DMS53 (cell line): ENCODE data around the gene NEK8.

Experiments
- DNase-seq: peaks from one replicate; lab custom pipeline; 2025; lab: John Stamatoyannopoulos, UW

The NEK8 gene

DNA sequence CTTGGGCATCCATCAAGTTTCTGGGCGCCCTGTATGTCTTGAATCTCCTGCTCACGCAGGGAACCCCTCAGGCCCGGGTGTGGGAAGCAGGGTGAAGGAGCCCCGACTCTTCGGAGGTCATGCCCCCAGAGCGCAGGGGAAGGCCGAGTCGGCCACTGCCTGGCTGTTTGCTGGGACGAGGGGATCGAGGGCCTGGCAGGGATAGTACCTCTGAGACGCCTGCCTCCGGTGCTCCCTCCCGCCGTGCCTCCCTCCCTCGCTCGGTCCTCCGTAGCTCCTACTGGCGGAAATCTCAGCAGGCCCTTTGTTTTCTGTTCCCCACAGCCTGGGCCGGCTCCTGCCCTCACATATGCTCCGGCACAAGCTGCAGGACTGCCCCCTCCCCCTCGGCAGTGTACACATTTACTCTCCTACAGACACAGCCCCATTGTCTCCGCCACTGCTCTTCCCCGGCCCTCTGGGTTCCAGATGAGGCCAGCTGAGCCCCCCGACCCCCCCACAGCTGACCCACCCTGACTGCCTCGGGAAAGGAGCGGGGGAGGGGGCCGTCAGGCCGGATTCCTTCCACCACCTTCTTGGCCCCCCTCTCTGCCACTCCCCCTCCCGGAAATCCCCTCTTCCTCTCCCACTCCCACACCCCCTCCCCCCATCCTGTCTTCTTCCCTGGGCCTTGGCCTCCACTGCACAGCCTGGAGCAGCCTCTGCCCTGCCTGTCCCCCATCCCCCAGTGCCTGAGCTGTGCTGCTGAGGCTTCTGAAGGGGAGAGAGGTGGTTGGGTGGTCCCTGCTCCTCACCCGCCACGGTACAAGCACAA lies 16.6 kb downstream of the NEK8 start:
- peak; percentile 83 for DNase-seq

DNA sequence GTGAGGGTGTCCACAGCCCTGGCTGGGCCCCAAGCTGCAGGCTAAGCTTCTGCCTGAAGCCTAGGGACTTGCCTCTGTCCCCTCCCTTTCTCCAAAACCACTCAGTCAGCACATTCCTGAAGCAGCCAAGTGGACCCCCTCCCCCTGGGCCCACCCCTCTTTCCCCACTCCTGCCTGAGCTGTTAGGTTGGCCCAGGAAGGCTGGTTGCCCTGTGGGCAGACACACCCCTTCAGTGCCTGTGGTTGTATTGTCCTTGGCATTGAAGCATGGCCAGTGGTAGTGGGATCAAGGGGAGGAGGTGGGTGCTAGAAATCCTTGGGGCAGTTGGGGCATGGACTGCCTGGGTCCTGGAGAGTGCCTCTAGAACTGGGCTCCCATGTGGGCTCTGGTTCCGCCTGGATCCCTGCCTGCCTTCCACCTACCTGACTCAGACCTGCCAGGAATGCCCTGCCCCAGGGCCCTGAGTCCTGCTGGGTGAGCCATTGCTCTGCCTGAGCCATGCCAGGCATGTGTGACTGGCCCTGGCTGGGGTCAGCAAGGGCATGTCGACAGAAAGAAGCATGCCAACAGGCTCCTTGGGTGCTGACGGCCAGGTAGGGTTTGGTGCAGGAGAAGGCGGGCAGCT lies 17.3 kb downstream of the NEK8 start:
- DNase-seq: peak; percentile 67

DNA sequence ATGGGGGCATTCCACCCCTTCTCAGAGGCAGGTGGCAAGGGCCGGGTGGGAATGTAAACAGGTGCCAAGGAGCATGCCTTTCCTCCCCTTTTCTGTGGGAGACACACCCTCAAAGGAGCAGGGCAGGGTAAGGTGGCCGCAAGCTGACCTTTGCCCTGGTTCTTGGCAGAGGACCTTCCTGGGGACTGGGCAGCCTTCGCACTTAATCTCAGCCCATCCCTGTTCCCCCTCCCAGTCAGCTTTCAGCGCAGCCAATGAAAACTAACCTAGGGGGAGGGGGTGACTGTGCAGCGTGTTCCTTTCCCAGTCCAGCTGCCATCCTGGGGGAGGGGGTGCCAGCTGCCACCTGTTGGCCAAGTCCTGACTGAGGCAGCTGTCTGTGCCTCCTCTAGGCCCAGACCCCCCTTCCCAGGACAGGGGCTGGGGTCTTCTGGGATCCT lies 18.0 kb downstream of the NEK8 start:
- DNase-seq: peak; percentile 88

DNA sequence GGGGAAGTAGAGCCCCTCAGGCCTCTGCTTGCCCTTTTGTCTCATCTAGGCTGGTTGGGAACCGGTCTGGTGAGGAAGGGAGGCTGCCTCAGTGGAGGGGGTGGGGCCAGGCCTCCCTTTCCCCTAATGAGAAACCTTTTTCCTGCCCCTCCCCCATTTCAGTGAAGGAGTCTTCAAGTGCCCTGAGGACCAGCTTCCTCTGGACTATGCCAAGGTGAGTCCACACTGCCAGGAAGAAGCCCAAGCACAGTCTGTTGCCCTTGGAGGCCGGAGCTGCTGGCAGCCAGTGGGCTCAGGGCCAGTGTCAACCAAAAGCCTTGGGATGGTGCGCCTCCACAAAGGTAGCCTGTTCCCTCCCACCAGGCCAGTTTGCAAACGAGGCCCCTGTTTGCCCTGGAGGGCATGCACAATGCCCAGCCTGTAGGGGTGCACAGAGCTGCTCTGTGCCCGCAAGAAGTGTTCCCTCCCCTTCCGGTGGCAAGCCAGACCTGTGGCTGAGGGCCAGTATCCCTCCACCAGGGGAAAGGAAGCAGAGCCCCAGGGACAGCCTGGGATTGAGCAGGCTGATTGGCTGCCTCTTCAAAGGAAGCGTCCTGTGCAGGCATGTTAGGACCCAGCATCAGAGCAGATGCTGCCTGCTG lies 18.6 kb downstream of the NEK8 start:
- peak; percentile 88 for DNase-seq

DNA sequence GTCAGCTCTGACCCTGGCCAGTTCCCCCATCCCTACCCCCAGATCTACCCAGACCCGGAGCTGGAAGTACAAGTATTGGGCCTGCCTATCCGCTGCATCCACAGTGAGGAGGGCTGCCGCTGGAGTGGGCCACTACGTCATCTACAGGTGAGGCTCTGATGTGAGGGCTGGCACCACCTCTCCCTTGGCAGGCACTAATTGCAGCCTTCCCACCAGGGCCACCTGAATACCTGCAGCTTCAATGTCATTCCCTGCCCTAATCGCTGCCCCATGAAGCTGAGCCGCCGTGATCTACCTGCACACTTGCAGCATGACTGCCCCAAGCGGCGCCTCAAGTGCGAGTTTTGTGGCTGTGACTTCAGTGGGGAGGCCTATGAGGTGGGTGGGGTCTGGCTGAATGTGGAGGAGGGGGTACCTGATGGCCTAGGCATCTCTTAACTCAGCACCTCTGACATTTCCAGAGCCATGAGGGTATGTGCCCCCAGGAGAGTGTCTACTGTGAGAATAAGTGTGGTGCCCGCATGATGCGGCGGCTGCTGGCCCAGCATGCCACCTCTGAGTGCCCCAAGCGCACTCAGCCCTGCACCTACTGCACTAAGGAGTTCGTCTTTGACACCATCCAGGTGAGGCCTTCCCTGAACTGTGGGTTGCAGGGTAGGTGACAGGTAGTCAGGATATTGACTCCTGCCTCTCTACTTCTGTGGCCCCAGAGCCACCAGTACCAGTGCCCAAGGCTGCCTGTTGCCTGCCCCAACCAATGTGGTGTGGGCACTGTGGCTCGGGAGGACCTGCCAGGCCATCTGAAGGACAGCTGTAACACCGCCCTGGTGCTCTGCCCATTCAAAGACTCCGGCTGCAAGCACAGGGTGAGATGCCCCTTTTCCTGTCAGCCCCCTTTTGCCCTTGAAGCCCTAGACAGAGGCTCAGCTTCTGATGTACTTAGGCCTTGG lies 19.5 kb downstream of the NEK8 start:
- no peak for DNase-seq

DNA sequence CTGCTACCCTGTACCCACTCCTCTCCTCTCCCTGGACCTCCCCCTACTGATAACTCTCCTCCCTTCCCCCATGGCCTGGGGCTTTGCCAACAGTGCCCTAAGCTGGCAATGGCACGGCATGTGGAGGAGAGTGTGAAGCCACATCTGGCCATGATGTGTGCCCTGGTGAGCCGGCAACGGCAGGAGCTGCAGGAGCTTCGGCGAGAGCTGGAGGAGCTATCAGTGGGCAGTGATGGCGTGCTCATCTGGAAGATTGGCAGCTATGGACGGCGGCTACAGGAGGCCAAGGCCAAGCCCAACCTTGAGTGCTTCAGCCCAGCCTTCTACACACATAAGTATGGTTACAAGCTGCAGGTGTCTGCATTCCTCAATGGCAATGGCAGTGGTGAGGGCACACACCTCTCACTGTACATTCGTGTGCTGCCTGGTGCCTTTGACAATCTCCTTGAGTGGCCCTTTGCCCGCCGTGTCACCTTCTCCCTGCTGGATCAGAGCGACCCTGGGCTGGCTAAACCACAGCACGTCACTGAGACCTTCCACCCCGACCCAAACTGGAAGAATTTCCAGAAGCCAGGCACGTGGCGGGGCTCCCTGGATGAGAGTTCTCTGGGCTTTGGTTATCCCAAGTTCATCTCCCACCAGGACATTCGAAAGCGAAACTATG lies 20.4 kb downstream of the NEK8 start:
- no peak for DNase-seq

DNA sequence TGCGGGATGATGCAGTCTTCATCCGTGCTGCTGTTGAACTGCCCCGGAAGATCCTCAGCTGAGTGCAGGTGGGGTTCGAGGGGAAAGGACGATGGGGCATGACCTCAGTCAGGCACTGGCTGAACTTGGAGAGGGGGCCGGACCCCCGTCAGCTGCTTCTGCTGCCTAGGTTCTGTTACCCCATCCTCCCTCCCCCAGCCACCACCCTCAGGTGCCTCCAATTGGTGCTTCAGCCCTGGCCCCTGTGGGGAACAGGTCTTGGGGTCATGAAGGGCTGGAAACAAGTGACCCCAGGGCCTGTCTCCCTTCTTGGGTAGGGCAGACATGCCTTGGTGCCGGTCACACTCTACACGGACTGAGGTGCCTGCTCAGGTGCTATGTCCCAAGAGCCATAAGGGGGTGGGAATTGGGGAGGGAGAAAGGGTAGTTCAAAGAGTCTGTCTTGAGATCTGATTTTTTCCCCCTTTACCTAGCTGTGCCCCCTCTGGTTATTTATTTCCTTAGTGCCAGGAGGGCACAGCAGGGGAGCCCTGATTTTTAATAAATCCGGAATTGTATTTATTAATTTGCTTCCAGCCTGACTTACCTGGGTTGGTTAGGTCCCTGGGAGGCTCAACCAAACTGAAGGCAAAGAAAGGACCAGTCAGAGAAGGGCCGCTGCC lies 21.1 kb downstream of the NEK8 start:
- no peak for DNase-seq

DNA sequence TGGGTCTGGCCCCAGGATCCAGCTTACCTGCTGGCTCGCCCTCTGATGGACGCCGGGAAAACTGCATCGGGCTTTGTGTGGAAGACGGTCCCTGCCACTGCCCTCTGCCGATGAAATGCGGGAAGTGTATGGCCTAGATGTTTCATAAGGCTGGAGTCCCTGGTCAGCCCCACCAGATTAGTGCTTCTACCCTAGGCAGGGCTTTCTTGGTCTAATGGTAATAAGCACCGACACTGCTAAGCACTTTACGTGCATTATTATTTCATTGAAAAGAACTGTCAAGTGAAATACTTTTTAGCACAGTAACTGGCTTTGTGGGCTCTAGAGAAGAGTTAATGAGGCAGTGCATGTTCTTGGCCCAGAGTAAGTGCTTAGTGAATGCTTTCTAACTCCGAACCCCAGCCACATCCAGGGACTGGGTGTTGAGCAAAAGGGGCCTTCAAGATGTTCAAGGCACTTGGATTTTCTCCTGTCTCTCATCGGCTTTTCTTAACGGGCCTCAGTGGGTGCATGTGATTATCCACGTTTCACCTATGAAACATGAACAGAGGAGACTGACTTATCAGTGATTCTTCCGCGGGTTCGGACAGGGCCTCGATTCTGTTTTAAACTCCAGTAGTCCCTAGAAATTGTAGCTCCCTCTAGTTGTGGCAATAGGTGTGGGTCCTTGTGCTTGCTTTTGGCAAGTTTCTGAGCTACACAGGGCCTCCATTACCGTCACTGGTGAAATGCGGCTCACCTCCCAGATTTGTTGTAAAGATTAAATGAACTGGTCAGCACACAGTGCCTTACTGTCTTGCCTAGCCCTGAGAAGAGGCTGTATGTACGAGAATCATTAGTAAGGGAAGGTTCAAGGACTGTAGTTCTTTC lies 21.8 kb downstream of the NEK8 start:
- peak; percentile 94 for DNase-seq

DNA sequence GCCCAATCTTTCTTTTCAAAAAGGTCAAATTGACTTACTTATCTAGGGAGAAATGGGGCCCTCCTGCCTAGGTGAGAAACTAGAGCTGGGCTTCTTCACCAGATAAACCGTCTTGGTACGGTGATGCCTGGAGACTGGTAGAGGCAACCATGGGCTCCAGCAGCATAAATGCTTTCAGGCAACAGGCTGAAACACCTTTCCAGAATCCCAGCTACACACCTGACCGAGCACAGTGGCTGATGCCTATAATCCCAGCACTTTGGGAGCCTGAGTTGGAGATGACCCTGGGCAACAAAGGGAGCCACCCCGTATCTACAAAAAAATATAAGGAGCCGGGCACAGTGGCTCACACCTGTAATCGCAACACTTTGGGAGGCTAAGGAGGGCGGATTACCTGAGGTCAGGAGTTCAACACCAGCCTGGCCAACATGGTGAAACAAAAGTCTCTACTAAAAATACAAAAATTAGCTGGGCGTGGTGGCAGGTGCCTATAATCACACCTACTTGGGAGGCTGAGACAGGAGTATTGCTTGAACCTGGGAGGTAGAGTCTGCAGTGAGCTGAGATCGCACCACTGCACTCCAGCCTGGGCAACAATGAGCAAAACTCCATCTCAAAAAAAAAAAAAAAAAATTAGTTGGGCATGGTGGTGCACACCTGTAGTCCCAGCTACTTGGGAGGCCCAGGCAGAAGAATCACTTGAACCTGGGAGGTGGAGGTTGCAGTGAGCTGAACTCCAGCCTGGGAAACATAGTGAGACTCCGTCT lies 23.2 kb downstream of the NEK8 start:
- DNase-seq: no peak

DNA sequence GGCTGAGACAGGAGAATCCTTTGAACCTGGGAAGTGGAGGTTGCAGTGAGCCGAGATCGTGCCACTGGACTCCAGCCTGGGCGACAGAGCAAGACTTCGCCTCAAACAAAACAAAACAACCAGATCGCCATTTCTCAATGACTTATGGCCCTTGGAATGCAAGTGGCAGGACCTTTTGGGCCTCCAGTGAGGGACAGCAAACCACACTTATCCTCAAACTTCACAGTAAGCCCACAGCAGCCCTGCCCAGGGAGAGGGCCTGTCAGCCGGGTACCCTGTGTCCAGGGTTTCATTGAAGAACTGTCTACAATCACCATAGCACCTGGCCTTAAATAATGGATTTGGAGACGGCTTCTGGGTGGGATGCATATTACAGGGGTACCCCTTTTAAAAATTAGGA lies 26.9 kb downstream of the NEK8 start:
- DNase-seq: no peak

DNA sequence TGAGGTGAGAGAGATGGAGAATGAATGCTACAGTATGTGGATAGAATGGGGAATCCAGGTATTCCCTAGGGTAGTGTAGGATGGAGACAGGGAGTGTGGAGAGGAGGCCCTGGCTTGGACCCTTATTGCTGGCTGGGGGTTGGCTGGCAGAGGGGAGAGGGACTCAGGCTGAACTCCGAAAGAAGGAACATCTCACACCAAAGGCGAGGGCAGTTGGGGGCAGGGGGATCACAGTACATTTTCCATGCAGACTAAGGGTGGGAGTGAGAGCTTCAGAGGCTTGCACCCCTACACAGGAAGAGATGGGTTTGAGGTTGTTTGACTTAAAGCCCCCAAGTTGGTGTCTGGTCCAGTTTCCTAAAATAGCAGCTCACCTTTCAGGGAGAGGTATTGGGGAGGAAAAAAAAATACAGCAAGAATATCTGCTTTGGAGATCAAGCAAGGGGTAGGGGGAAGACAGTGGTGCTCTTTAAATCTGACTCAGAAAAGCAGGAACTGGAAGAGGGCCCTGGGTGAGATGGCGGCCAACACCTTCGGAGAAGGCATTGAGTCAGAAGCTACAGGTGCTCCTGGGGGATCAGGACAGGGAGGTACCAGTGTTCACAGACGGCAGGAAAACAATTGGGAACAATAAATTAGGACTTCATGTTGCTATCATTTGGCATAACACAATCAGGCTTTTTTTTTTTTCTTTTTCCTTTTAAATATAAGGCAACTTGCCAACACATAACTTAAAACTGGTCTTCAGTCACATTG lies 27.6 kb downstream of the NEK8 start:
- no peak for DNase-seq

DNA sequence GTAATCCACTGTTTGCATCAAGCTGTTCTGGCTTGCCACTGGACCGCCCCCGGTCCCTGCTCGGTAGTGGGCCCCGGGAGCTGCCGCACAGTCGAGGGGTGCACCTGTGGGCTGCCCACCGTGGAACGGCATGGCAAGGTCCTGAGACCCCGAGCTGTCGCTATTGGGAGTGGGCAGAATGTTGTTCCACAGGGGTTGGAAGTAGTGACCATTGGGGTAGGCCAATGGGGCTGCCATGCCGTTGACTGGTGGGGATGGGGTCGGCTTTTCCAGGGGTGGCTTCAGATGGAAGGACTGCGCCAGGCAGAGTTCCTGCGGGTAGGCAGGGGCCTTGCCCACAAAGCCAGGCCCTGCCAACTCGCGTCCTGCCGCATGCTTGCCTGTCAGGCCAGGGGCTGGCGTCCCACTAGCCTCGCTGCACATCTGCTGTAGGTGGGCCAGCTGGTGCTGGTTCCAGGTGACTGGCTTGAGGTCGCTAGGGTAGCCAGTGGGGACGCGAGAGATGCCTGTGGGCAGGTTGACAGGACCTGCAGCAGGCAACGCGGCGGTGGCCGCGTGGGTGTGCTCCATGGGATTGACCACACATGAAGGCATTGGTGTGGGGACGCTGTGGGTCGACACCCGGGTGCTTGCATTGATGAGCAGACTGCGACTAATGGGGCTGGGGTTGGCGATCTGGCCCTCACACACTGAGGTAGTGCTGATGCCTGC lies 30.0 kb downstream of the NEK8 start:
- no peak for DNase-seq

DNA sequence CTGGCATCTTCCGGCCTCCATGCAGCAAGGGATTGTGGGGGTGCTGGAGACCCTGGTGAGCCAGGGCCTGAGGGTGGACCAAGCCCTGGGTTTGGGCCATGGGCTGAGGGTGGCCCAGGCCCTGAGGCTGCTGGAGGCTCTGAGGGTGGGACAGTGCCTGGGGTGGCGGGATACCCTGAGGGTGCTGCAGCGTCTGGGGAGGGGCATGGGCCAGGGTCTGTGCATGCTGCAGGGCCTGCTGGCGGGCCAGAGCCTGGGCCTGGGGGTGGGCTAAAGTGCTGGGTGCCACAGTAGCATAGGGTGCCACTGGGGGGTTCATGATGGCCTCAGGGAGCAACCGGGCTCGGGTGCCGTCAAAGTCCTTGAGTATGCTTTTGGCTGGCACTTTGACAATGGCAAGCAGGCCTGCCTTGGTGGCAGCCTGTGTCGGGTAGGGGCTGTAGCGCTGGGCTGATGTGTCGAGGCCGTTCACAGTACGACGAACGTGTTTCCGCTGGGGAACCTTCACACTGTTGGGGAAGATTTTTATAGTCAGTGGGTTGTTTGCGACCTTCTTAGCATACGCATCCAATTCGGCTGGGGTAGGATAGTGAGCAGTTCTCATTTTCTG lies 30.8 kb downstream of the NEK8 start:
- no peak for DNase-seq

DNA sequence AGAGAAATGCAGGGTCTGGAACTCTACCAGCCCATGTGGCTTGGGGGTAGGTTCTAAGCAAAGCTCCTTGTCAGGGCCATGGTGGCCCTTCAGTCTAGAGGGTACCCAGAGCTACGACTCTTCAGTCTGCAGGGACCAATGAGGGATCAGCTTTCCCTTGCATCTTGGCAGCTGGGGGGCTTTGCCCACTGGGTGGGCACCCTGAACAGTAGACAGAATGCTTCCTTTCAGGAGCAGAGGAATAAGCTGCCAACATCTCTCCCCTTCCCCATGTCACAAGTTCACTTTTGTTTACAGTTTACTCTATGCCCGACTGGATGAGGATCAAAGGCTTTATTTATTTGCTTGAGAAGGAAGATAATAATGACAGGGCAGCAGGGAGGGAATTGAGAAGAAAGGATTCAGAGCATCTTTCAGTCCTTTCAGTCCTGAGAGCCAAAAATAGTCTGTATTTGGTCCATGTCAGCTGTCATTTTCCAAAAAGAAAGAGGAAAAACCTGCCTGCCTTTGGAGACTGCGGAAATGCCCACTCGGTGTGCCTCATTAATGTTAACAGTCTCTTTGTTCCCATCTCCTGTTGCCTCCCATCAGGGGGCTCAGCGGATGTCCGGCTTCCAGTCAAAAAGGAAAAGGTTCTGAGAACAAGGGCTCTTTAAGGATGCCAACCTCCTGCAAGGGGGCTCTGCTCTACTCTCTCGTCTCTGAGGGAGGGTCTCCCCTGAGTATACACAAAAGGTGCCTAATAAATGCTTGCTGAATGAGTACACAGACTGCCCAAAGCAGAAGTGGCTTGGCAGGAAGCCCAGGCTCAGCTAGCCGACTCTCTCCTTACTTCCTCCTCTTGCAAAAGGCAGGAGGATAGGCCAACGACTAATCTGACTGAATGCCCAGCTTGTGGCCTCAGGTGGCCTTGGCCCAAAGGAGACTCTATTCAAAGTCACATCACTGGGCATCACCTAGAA lies 32.3 kb downstream of the NEK8 start:
- peak; percentile 48 for DNase-seq

DNA sequence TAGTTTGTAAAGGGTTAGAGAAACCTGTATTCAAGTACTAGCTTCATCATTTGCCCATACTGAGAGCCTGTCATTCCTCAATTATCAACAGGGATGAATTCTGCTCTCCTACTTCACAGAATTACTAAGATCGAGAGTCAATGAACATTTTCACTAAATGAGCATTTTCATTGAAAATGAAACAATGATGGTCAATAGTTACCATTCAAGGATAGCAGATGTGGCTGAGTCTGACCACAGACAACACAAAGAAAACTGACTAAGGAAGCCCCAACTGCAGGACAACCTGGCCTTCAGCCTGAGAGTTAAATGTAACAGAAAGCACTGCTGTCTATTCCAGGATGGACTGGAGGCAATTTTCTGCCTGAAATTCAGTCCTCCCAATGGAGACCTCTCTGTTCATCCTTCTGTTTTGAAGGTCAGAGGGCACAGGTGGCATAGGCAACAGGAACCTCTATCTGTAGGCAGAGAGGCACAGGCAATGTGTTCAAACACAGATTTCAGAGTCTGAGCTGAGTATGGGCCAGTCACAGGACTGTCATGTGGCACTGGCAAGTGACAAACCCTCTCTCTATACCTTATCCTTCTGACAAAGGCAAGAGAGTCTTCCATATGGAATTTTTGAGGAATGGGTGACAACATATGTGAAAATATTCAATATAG lies 34.7 kb downstream of the NEK8 start:
- DNase-seq: no peak
